AG08395 (cell line): ENCODE measurements around the gene HOXA5.

Experiments
- DNase-seq: peaks from one replicate; pipeline ENCODE4 v3.0.0; 2012; ENCODE audit warnings: mixed read lengths, low spot score

Gene HOXA5

GRCh38 chr7:27182285-27182841, 38.9 kb upstream of the HOXA5 start:
- no peak for DNase-seq

GRCh38 chr7:27181795-27182275, 38.4 kb upstream of the HOXA5 start:
- DNase-seq, result no peak

GRCh38 chr7:27180431-27181420, 37.2 kb upstream of the HOXA5 start:
- DNase-seq, result no peak

- DNase-seq, result peak; percentile 84
Measured at GRCh38 chr7:27179503-27180430, 36.3 kb upstream of the HOXA5 start.

GRCh38 chr7:27179030-27179429, 35.5 kb upstream of the HOXA5 start:
- no peak for DNase-seq

GRCh38 chr7:27178366-27178765, 34.9 kb upstream of the HOXA5 start:
- no peak for DNase-seq

- DNase-seq, result no peak
Measured at GRCh38 chr7:27177795-27178320, 34.4 kb upstream of the HOXA5 start.

- no peak for DNase-seq
Measured at GRCh38 chr7:27176962-27177794, 33.7 kb upstream of the HOXA5 start.

GRCh38 chr7:27176524-27176845, 33.0 kb upstream of the HOXA5 start:
- no peak for DNase-seq

- no peak for DNase-seq
Measured at GRCh38 chr7:27175626-27176523, 32.4 kb upstream of the HOXA5 start.

- no peak for DNase-seq
Measured at GRCh38 chr7:27174874-27175625, 31.6 kb upstream of the HOXA5 start.

- peak; percentile 66 for DNase-seq
Measured at GRCh38 chr7:27173956-27174873, 30.7 kb upstream of the HOXA5 start, which contains the start of gene HOXA10. TSS of gene HOXA10 (minus strand) at chr7:27174320. CDS start at chr7:27174306, 14 bp downstream.

GRCh38 chr7:27173511-27173955, 30.1 kb upstream of the HOXA5 start:
- no peak for DNase-seq

- DNase-seq, result peak; percentile 64
Measured at GRCh38 chr7:27172823-27173510, 29.5 kb upstream of the HOXA5 start.

GRCh38 chr7:27172315-27172774, 28.9 kb upstream of the HOXA5 start:
- DNase-seq, result peak; percentile 4

GRCh38 chr7:27171637-27172314, 28.3 kb upstream of the HOXA5 start:
- no peak for DNase-seq

- DNase-seq, result no peak
Measured at GRCh38 chr7:27171325-27171636, 27.8 kb upstream of the HOXA5 start.
